H54 (cell line): ENCODE measurements around the gene TMEM200C.

ENCODE experiments used
- DNase-seq: peaks from one replicate; pipeline ENCODE4 v3.0.0; 2011; ENCODE audit warnings: low spot score, mixed read lengths; ENCODE audit not compliant: insufficient read length
- FAIRE-seq: peaks from 3 replicates; lab custom pipeline; 2011; peaks lifted over from hg19 to GRCh38; lab: Jason Lieb, UNC
- POLR2A ChIP-seq: IDR thresholded peaks from 2 replicates; pipeline ENCODE4 v1.6.1; 2011; ENCODE audit warnings: low read depth, mild to moderate bottlenecking, low read length

The TMEM200C gene

DNA sequence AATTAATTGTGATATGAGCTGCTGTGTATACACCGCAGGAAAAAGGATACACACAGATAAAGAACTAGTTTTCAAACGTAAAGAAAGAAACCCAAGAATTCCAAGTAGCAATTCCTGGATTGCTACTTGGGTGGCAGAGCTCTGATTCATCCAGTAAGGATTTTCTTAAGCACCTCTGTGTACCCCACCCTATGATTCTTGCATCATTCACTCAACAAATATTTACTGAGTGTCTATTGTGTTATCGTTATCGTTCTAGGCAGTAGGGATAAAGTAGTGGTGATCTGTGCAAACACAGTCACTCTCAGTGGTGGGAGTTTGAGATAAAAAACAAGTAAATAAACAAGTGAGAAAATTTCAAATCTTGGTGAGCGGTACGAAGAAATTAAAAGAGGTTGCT is 4.9 kb upstream of the TMEM200C start:
- no peak for TF ChIP-seq POLR2A
- DNase-seq (peak; percentile 49), FAIRE-seq (peak; percentile 52)

- no peak for TF ChIP-seq POLR2A
- FAIRE-seq, result no peak
- no peak for DNase-seq
Observed at GRCh38 chr18:5899835-5900234, 4.5 kb upstream of the TMEM200C start.

DNA sequence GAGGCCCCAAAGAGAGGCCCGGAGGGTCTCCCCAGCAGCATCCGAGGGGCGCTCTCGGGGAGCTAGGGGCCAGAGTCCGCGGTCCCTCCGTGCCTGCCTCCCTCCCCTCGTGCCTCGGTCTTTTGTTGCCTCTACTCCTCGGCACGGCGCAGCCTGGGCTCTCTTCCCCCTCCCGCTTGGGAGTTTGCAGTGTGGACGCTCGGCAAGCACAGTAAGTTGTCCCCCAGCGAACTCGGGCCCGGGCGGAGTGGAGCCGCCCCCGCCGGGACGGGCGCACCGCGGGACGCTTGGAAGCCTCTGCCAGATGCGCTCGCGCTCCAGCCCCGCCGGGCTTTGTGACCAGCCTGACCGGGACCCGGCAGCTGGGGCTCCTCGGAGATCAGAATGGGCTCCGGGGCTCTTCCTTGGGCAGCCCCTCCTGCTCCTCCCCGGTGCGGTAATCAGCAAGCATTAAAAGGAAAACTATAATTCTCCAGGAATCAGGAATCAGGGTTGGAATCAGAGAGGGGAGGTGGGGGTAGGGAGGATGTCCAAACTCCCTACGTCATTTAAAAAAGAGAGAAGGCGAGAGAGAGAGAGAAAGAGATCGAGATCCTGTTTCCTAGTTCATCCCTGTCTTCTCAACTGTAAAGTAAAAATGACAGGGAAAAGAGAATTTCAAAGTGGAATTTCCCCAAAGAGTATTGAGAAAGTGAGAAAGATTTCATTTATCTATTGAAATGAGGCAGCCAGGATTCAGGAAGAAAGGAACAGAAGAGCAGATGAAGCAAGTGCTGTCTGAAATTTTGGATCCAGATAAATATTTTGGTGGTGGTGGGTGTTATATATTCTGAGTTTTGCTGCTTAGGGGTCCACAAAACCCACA is 786 bp upstream of the TMEM200C start:
- peak; percentile 47 for DNase-seq

DNA sequence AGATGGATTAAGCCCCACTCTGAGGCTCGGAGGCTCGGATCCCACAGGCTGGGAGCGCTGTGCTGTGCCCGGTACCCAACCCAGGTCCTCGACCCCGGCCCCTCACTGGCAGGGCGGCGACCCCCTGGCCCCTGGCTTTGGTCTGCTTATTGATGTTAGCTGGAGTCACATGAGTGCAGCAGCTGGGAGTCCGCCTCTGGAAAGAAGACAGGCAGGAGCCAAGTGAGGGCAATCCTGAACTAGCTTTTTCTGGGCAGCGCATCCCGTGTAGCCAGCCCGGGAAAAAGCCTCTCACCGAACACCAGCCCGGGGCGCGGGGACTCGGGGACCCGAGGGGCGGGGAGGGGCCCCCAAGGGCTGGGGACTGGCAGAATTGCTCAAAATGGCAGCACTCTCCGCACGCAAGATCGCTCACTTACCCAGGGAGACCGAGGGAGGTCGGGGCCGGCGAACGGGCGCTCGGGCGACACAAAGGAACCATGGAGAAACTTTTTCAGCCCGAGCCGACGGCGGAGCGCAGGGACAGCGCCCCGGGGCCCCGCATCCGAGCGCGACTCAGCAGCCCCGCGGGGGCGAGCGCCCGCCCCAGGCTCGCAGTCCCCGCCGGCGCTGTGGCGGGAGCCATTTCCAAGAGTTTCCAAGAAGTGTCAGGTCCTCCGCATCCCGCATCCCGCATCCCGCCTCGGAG is 567 bp downstream of the TMEM200C start:
- FAIRE-seq (no peak), DNase-seq (no peak)
- TF ChIP-seq POLR2A, result no peak

More for the DNA sequence above, 786 bp upstream of the TMEM200C start:
- 0 out of 2 replicates have a peak, but pooled peaks have one; percentile 21 for TF ChIP-seq POLR2A
- FAIRE-seq, result no peak

- no peak for TF ChIP-seq POLR2A
- DNase-seq, result no peak
- FAIRE-seq, result no peak
Observed at GRCh38 chr18:5893956-5894610, 1.2 kb downstream of the TMEM200C start.

DNA sequence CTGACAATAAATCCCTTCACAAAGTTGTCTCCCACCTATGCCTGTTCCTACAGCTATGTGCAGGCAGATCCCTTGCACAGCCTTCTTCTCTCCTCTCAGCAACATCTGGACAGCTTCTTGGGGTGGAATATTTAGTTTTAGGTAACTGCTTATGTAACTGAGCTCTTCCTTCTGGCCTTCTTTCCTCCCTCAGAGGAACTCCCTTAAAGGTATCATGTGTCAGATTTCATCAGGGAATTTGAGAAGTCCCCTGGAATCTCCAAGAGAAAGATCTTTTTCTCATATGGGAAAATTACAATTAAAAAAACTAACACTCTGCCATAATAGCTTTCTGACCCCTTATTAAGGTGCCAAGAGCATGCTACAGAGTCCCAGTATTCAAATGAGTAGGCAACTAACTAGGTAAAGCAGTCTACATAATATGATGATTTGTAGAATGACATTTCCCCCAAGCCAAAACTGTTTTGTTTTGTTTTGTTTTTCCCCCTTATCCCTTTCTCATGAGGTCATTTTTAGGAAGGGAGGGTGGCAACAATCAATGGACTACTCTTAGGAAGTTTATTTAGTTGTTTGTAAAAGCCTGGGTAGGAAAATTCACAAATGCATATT is 2.4 kb downstream of the TMEM200C start:
- DNase-seq (no peak), FAIRE-seq (no peak)
- TF ChIP-seq POLR2A, result no peak

DNA sequence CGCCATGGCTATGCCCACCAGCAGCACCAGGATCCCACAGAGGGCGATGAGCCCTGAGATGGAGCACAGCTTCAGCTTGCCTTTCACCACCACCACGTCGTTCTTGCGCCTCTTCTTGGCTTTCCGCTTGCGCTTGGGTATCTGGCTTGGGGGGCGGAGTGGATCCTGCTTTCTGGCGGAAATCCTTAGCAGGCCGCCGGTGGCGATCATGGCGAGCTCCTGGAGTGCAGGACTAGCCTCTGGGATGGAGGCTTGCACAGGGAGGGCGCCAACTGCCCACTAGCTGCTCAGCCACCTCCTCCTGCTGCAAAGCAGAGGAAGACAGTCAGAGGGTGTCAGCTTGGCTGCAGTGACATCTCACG is 3.5 kb downstream of the TMEM200C start:
- DNase-seq, result no peak

GRCh38 chr18:5891184-5891853 is 4.0 kb downstream of the TMEM200C start:
- FAIRE-seq (no peak), DNase-seq (no peak)
- no peak for TF ChIP-seq POLR2A

More for the DNA sequence above, 3.5 kb downstream of the TMEM200C start:
- FAIRE-seq, result no peak
- TF ChIP-seq POLR2A, result no peak

DNA sequence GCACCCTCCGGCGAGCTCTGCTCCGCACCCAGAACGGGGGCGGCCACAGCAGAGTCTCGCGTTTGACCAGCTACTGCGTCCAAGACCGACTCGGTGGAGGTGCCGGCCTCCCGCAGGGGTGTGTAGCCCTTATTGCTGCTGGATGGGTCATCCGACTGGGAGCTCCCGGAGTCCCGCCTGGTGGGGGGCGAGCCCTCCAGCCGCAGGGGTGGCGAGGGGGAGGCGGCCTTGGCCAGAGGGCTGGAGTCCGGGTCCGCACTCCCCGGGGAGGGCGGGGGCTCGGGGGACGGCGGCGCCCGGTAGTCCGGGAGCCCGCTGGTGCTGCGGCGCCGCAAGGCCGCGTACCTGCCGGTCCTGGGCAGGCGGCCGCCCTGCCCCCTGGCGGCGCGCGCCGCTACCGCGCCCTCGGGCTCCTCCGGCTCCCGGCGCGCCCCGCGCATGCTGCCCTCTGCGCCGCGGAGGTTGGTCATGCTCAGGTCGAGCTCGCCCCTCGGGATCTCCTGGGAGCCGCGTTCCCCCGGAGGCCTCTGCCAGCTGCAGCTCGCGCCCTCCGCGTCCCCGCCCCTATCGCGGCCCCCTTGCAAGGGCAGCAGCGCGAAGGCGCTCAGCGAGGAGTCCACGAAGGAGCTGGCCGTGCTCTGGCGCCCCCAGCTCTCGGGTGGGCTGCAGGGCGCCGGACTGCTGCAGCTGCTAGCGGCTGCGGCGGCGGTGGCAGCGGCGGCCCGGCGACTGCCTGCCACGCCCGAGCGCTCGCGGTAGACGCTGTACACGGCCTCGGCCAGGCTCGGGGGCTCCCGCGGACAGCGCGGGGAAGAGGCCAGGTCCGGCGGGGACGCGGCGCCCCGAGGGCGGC is 4.8 kb downstream of the TMEM200C start:
- no peak for TF ChIP-seq POLR2A
- DNase-seq (no peak), FAIRE-seq (no peak)

DNA sequence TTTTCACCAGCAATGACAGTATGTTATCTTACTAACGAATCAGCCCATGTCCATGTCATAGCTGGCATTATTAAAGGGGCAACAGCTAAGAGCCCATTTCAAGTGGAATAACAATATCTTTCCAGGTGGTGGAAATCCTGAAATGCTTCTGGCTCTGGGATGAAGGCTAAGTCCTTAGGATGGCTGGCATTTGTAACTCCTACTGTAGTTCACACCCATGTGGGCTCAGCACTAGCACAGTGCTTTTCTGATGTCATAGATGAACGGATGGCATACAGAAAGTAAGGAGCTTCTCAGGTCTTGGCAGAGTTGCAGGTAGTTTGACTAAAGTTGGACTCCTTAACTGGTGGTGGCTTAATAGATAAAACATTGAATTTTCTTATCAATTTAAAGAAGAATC is 10.0 kb downstream of the TMEM200C start:
- no peak for TF ChIP-seq POLR2A
- DNase-seq, result no peak
- no peak for FAIRE-seq

DNA sequence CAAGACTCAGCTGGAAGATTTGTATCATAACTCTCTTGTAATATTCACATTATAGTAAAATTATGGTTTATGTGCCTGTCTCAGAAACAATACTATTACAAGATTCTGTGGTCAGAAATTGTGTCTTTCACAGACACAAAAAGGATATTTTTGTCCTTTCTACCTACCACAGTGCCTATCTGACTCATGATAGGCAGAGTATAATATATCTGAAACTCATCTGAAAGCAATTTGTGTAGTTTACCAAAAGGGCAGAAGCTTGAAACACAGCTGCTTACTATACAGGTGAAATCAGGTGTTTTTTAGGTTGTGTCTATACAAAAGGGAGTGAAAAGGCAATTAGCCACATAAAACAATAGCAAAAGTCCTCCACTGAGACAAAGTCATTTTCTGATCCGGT is 10.9 kb downstream of the TMEM200C start:
- DNase-seq (no peak), FAIRE-seq (no peak)
- no peak for TF ChIP-seq POLR2A

- no peak for TF ChIP-seq POLR2A
- DNase-seq, result no peak
- no peak for FAIRE-seq
Observed at GRCh38 chr18:5879479-5879882, 15.8 kb downstream of the TMEM200C start.

- no peak for FAIRE-seq
- DNase-seq, result no peak
- no peak for TF ChIP-seq POLR2A
Observed at GRCh38 chr18:5876891-5877290, 18.4 kb downstream of the TMEM200C start.
